Thymus (tissue), 14 donors: Measurements from ENCODE around the gene SF3A1. TPM values are rescaled to one million over a fixed set of nuclear protein-coding genes. Genes with fewer than 3 reads are reported as not detected.
A peak's percentile ranks its signal among the peaks of the same experiment; 100 is the strongest.
"Not testable (repeated sequence)": the region's sequence is repeated elsewhere in the genome, so short reads cannot be mapped to it uniquely, and the experiment has no call there.

Source experiments
- DNase-seq, 9 donors: peaks; one replicate each; pipeline ENCODE4 v3.0.0-alpha.2; 2013; ENCODE audit warnings: low spot score in 9 of 9, low read depth in 6 of 9, missing footprints in 1 of 9
- H3K27ac ChIP-seq, 2 donors: one replicate each; pipeline ENCODE4 v1.5.1; 2013; ENCODE audit warnings: control low read depth in 1 of 2, low read depth in 1 of 2, low read length in 1 of 2, mild to moderate bottlenecking in 1 of 2, moderate library complexity in 1 of 2
- H3K27me3 ChIP-seq, 2 donors: one replicate each; pipeline ENCODE4 v1.5.1; 2013; ENCODE audit warnings: low read length in 1 of 2; ENCODE audit not compliant: control insufficient read depth in 2 of 2, insufficient read depth in 1 of 2
- H3K36me3 ChIP-seq, 2 donors: one replicate each; pipeline ENCODE4 v1.5.1; 2013; ENCODE audit warnings: low read length in 1 of 2, mild to moderate bottlenecking in 1 of 2, moderate library complexity in 1 of 2; ENCODE audit not compliant: control insufficient read depth in 2 of 2, insufficient read depth in 2 of 2
- H3K4me1 ChIP-seq, 2 donors: one replicate each; pipeline ENCODE4 v1.5.1; 2013; ENCODE audit warnings: low read length in 2 of 2; ENCODE audit not compliant: control insufficient read depth in 2 of 2, insufficient read depth in 2 of 2
- H3K4me3 ChIP-seq, 2 donors: one replicate each; pipeline ENCODE4 v1.5.1; 2013; ENCODE audit warnings: low read length in 2 of 2, control low read depth in 1 of 2, mild to moderate bottlenecking in 1 of 2
- H3K9me3 ChIP-seq, 2 donors: one replicate each; pipeline ENCODE4 v1.5.1; 2013; ENCODE audit warnings: low read length in 1 of 2, mild to moderate bottlenecking in 1 of 2; ENCODE audit not compliant: control insufficient read depth in 2 of 2, insufficient read depth in 1 of 2
- WGBS: extraction: QIAGEN DNeasy Blood & Tissue Kit; methylation state at CpG from one replicate; pipeline ENCODE4 v1.1.7; 2013; 5-methylcytosine and 5-hydroxymethylcytosine counted together
- long read RNA-seq, 10 donors: transcript quantifications; one replicate each; lab custom pipeline, GENCODE V29; 2026
- polyA plus RNA-seq: library from polyadenylated mRNA; stranded (reverse); fragments of 200-250 nt; gene quantifications from one replicate; pipeline ENCODE4 v1.2.3, GENCODE V29; 2013
- total RNA-seq: library from RNA; stranded (reverse); fragments of 120-200 nt; gene quantifications from one replicate; pipeline ENCODE4 v1.2.4, GENCODE V29; 2013
- donor health status: healthy.

SF3A1 gene, protein sequence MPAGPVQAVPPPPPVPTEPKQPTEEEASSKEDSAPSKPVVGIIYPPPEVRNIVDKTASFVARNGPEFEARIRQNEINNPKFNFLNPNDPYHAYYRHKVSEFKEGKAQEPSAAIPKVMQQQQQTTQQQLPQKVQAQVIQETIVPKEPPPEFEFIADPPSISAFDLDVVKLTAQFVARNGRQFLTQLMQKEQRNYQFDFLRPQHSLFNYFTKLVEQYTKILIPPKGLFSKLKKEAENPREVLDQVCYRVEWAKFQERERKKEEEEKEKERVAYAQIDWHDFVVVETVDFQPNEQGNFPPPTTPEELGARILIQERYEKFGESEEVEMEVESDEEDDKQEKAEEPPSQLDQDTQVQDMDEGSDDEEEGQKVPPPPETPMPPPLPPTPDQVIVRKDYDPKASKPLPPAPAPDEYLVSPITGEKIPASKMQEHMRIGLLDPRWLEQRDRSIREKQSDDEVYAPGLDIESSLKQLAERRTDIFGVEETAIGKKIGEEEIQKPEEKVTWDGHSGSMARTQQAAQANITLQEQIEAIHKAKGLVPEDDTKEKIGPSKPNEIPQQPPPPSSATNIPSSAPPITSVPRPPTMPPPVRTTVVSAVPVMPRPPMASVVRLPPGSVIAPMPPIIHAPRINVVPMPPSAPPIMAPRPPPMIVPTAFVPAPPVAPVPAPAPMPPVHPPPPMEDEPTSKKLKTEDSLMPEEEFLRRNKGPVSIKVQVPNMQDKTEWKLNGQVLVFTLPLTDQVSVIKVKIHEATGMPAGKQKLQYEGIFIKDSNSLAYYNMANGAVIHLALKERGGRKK
- 26.9 TPM for total RNA-seq
- polyA plus RNA-seq, result 25.7 TPM
- long read RNA-seq, donor 1, full-length matches to known transcripts, result 2 of 2 reads
- long read RNA-seq, donor 1, partial matches to known transcripts, result 0 of 2 reads
- long read RNA-seq, donor 1, other reads (novel, unspliced or antisense), result 0 of 2 reads
- long read RNA-seq, donor 2, full-length matches to known transcripts, result 21 of 107 reads
- long read RNA-seq, donor 2, partial matches to known transcripts, result 86 of 107 reads
- long read RNA-seq, donor 2, other reads (novel, unspliced or antisense), result 0 of 107 reads
- long read RNA-seq, donor 3, full-length matches to known transcripts, result 11 of 37 reads
- long read RNA-seq, donor 3, partial matches to known transcripts, result 26 of 37 reads
- long read RNA-seq, donor 3, other reads (novel, unspliced or antisense), result 0 of 37 reads
- long read RNA-seq, donor 4, full-length matches to known transcripts, result 8 of 14 reads
- long read RNA-seq, donor 4, partial matches to known transcripts, result 6 of 14 reads
- long read RNA-seq, donor 4, other reads (novel, unspliced or antisense), result 0 of 14 reads
- long read RNA-seq, donor 5, full-length matches to known transcripts, result 11 of 51 reads
- long read RNA-seq, donor 5, partial matches to known transcripts, result 40 of 51 reads
- long read RNA-seq, donor 5, other reads (novel, unspliced or antisense), result 0 of 51 reads
- long read RNA-seq, donor 6, full-length matches to known transcripts, result 14 of 32 reads
- long read RNA-seq, donor 6, partial matches to known transcripts, result 18 of 32 reads
- long read RNA-seq, donor 6, other reads (novel, unspliced or antisense), result 0 of 32 reads
- long read RNA-seq, donor 7, full-length matches to known transcripts, result 17 of 24 reads
- long read RNA-seq, donor 7, partial matches to known transcripts, result 7 of 24 reads
- long read RNA-seq, donor 7, other reads (novel, unspliced or antisense), result 0 of 24 reads
- long read RNA-seq, donor 8, full-length matches to known transcripts, result 9 of 19 reads
- long read RNA-seq, donor 8, partial matches to known transcripts, result 10 of 19 reads
- long read RNA-seq, donor 8, other reads (novel, unspliced or antisense), result 0 of 19 reads
- long read RNA-seq, donor 9, full-length matches to known transcripts, result 13 of 52 reads
- long read RNA-seq, donor 9, partial matches to known transcripts, result 39 of 52 reads
- long read RNA-seq, donor 9, other reads (novel, unspliced or antisense), result 0 of 52 reads
- long read RNA-seq, donor 10, full-length matches to known transcripts, result 14 of 26 reads
- long read RNA-seq, donor 10, partial matches to known transcripts, result 12 of 26 reads
- long read RNA-seq, donor 10, other reads (novel, unspliced or antisense), result 0 of 26 reads

DNA sequence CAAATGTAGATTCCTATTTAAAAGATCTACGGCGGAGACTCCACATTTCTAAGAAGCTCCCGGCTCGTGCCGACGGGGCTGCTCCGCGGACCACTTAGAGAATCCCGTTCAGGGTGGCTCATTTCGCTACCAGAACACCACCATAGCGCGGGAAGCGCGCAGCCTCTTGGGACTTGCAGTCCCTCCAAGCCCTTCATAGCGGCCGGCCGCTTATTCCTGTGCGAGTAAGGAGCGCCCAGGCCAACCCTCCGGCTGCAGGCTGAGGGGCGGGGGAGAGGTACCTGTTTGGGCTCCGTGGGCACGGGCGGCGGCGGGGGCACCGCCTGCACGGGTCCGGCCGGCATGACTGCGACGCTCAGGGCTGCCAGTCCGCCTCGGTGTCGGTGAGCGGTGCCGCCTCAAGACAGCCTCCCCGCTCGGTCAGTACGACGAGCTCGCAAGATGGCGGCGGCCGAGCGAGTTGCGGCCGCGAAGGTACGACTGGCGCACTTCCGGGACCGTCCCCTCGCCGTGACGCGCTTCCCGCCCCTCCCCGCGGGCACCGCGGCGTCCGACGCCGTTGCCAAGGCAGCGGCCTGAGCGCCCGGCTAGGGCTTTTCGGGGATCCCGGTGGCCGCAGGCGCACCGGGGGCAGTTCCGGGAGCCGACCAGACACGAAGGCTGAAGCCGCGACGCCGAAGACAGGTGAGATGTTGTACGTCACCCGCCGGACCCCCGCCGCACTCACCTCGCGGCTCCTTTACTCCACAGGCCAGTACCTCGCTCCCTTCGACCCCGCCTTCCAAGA, at the start of gene SF3A1, which contains the start of gene CCDC157:
Gene SF3A1, minus strand, starts transcription at position 446 of the 787 bp plus-strand sequence. Its CDS starts 102 bp downstream, at position 344.
Gene CCDC157, plus strand, starts transcription at position 559 of the 787 bp plus-strand sequence. CDS start 8,994 bp downstream, outside the sequence.
- H3K4me3 ChIP-seq, result peak within 1 kb of the TSS; percentile 94 to 98
- under 1% methylated on average over 91 of the region's 91 CpGs for WGBS
- peaks cover 15 to 31% of the 10 kb centered on the region in 2 donors for H3K4me1 ChIP-seq
- no peaks in the 10 kb centered on the region for H3K27me3 ChIP-seq
- no peaks in the 10 kb centered on the region for H3K9me3 ChIP-seq
- peak within 1 kb of the TSS; percentile 86 to 98 for H3K27ac ChIP-seq
- peaks cover 17 to 28% of the 10 kb centered on the region in 2 donors for H3K36me3 ChIP-seq
- peak; percentile 61 to 91 (median 82) for DNase-seq

DNA sequence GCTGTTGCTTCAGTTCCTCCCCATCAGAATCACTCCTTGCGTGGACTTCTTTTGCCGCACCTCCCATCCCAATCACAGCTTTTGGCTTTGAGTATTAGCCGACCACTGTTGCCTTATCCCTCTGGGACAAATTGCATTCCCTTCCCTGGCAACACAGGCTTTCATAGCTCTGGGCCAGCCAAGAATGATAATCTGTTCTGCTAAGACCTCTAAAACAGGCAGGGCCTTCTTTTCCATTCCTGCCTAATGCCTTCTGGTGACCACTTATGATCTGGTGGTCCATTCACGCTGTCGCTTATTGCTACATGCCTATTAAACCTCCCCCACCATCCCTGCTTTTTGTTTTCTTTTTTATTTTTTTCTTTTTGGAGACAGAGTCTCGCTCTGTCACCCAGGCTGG, 49.7 kb upstream of the SF3A1 start:
- H3K9me3 ChIP-seq, result no peaks in the 10 kb centered on the region
- 93% methylated on average over 6 of the region's 6 CpGs for WGBS
- H3K36me3 ChIP-seq, result peaks cover 14 to 24% of the 10 kb centered on the region in 2 donors
- DNase-seq, result no peak
- no peaks in the 10 kb centered on the region for H3K27me3 ChIP-seq
- peaks cover 0 to 3% of the 10 kb centered on the region in 2 donors for H3K4me1 ChIP-seq
- H3K4me3 ChIP-seq, result no peak overlapping the region
- H3K27ac ChIP-seq, result no peak overlapping the region

DNA sequence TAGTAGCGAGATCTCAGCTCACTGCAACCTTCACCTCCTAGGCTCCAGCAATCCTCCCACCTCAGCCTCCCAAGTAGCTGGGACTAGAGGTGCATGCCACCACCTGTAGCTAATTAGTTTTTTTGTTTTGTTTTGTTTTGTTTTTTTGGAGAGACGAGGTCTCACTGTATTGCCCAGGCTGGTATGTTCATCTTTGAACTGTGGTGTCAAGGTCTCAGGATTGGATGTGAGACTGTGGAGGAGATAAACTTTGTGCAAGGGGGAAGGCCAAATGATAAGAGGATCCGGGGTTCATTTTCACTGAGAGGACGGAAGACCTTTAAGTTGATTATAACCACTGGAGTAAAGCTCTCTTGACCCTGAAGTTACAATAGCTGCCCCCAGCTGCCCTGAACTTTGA, 49.0 kb upstream of the SF3A1 start:
- Histone ChIP-seq H3K9me3 (no peaks in the 10 kb centered on the region), H3K4me3 (no peak overlapping the region), H3K27ac (no peak overlapping the region), H3K4me1 (peaks cover 0 to 3% of the 10 kb centered on the region in 2 donors), H3K36me3 (peaks cover 14 to 20% of the 10 kb centered on the region in 2 donors), H3K27me3 (no peaks in the 10 kb centered on the region)
- DNase-seq, result no peak
- WGBS, result 74% methylated on average over 4 of the region's 4 CpGs

DNA sequence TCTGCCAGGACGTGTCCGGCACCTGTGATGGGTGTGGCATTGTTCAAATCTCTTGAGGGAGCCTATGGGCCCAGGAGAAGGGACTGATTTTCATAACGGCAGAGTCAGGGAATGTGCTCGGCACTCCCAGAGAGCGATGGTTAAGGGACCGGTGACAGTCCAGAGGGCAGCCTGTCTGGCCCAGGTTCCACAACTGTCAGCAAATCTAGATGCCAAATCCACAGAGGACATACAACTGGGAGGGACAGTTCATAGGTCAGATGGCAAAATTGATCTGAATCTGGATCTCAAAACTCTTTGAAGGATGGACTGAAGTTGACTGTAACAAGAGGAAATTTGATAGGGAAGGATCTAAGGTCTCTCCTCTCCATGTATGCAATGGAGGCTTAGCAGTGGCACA, 47.6 kb upstream of the SF3A1 start:
- peaks cover 9% of the 10 kb centered on the region in 2 donors for H3K36me3 ChIP-seq

DNA sequence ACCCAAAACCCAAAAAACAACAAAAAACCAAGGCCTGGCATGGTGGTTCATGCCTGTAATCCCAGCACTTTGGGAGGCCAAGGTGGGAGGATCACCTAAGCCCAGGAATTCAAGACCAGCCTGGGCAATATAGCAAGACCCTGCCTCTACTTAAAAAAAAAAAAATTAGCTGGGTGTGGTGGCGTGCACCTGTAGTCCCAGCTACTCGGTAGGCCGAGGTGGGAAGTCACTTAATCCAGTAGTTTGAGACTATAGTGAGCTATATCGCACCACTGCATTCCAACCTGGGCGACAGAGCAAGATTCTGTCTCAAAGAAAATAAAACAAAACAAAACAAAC, 46.0 kb upstream of the SF3A1 start:
- peaks cover 13 to 24% of the 10 kb centered on the region in 2 donors for H3K4me1 ChIP-seq
- H3K27me3 ChIP-seq, H3K27ac ChIP-seq, DNase-seq, H3K4me3 ChIP-seq, H3K36me3 ChIP-seq, H3K9me3 ChIP-seq: not testable (repeated sequence)
- WGBS, result 98% methylated on average over 5 of the region's 5 CpGs

More for the DNA sequence above, 47.6 kb upstream of the SF3A1 start:
- Histone ChIP-seq H3K4me3 (no peak overlapping the region), H3K27me3 (no peaks in the 10 kb centered on the region), H3K4me1 (peaks cover 0 to 9% of the 10 kb centered on the region in 2 donors), H3K9me3 (no peaks in the 10 kb centered on the region), H3K27ac (no peak overlapping the region)
- no peak for DNase-seq
- 96% methylated on average over 6 of the region's 6 CpGs for WGBS

DNA sequence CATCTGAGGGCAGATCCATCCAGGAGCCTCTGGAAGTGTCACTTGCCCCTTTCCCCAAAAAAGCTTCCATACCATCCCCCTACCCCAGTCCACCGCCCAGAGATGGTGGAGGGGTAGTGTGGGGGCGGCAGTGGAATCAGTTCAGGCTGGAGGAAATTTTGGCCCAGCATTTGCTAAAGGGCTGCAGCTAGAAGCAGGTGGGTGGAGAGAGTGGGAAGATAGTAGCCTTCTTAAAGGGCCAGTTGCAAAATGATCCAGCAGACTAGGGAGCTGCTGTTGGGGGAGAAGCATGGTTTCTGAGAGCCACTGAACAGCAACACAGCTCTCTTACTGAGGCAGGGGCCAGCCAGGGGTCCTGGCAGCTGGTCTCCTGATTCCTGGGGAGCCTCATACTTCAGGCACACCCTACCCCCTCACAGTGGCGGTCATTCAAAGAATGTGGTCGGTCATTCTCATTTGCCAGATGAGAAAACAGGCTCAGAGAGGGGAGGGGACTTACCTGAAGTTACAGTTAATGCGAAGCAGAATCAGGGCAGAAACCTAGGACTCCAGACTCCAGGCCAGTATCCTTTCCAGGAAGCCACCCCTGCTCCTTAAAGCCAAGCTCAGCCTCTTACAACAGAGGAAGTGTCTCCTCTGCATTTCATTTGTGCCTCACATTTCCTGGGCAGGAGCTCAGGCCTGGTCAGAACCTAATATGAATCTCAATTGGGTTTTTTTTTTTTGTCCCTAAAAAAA, 45.5 kb upstream of the SF3A1 start:
- no peak overlapping the region for H3K27ac ChIP-seq
- peaks cover 5 to 9% of the 10 kb centered on the region in 2 donors for H3K36me3 ChIP-seq
- H3K4me3 ChIP-seq, result no peak overlapping the region
- WGBS, result 94% methylated on average over 5 of the region's 5 CpGs
- H3K27me3 ChIP-seq, result peaks cover 0 to 11% of the 10 kb centered on the region in 2 donors
- no peak for DNase-seq
- peaks cover 19 to 30% of the 10 kb centered on the region in 2 donors for H3K4me1 ChIP-seq
- no peaks in the 10 kb centered on the region for H3K9me3 ChIP-seq

DNA sequence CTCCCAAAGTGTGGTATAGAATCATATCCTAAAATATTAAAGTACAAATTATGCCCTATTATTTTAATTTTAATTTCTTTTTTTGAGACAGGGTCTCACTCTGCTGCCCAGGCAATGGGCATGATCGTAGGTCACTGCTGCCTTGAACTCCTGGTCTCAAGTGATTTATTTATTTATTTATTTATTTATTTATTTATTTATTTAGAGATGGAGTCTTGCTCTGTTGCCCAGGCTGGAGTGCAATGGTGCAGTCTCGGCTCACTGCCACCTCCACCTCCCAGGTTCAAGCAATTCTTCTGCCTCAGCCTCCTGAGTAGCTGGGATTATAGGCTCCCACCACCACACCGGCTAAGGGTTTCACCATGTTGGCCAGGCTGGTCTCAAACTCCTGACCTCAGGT, 44.3 kb upstream of the SF3A1 start:
- DNase-seq, H3K36me3 ChIP-seq, H3K4me3 ChIP-seq, H3K27ac ChIP-seq, H3K9me3 ChIP-seq: not testable (repeated sequence)
- peaks cover 24 to 40% of the 10 kb centered on the region in 2 donors for H3K4me1 ChIP-seq
- over 99% methylated on average over 3 of the region's 3 CpGs for WGBS
- peaks cover 0 to 21% of the 10 kb centered on the region in 2 donors for H3K27me3 ChIP-seq
